ENCODE data around the gene HASPIN. TPM values are rescaled to one million over a fixed set of nuclear protein-coding genes. Genes with fewer than 3 reads are reported as not detected.
A peak's percentile ranks its signal among the peaks of the same experiment; 100 is the strongest.
"Not testable (repeated sequence)": the region's sequence is repeated elsewhere in the genome, so short reads cannot be mapped to it uniquely, and the experiment has no call there.

Gene HASPIN
- total RNA-seq, 1 experiment from 2014 or later, result 16.2 TPM

GRCh38 chr17:3704931-3705717, 18.6 kb upstream of the HASPIN start:
- DNase-seq (ENCODE audit: low read depth in 1 of 2, low spot score in 2 of 2), result no peak
- no peak overlapping the region for H3K27ac ChIP-seq

GRCh38 chr17:3705718-3705984, 18.1 kb upstream of the HASPIN start:
- H3K27ac ChIP-seq; DNase-seq (ENCODE audit: low read depth in 1 of 2, low spot score in 2 of 2); H3K4me1 ChIP-seq (replicated peaks); H3K4me3 ChIP-seq; H3K27me3 ChIP-seq (replicated peaks); H3K36me3 ChIP-seq; H3K9me3 ChIP-seq (replicated peaks): not testable (repeated sequence)

More at GRCh38 chr17:3704931-3705717, 18.6 kb upstream of the HASPIN start:
- H3K4me1 ChIP-seq (replicated peaks), result no peaks in the 10 kb centered on the region
- no peaks in the 10 kb centered on the region for H3K36me3 ChIP-seq
- H3K27me3 ChIP-seq (replicated peaks), result no peaks in the 10 kb centered on the region
- peaks cover 2% of the 10 kb centered on the region; the same call in 1 of the 2 replicates for H3K9me3 ChIP-seq (replicated peaks)
- H3K4me3 ChIP-seq, result no peak overlapping the region

GRCh38 chr17:3708366-3708765, 15.3 kb upstream of the HASPIN start:
- Histone ChIP-seq H3K4me3 (no peak overlapping the region), H3K36me3 (peaks cover 5% of the 10 kb centered on the region), H3K27me3 (replicated peaks) (no peaks in the 10 kb centered on the region), H3K4me1 (replicated peaks) (peaks cover 9% of the 10 kb centered on the region), H3K27ac (no peak overlapping the region), H3K9me3 (replicated peaks) (no peaks in the 10 kb centered on the region)
- no peak for DNase-seq (ENCODE audit: low read depth in 1 of 2, low spot score in 2 of 2)

GRCh38 chr17:3710951-3711383, 12.7 kb upstream of the HASPIN start:
- Histone ChIP-seq H3K27ac (no peak overlapping the region), H3K4me1 (replicated peaks) (peaks cover 9% of the 10 kb centered on the region), H3K36me3 (peaks cover 25% of the 10 kb centered on the region), H3K9me3 (replicated peaks) (no peaks in the 10 kb centered on the region), H3K4me3 (no peak overlapping the region), H3K27me3 (replicated peaks) (no peaks in the 10 kb centered on the region)
- DNase-seq (ENCODE audit: low read depth in 1 of 2, low spot score in 2 of 2), result no peak

- H3K4me1 ChIP-seq (replicated peaks), result peaks cover 9% of the 10 kb centered on the region
- no peak overlapping the region for H3K27ac ChIP-seq
- no peaks in the 10 kb centered on the region for H3K9me3 ChIP-seq (replicated peaks)
- H3K27me3 ChIP-seq (replicated peaks), result no peaks in the 10 kb centered on the region
- H3K36me3 ChIP-seq, result peaks cover 44% of the 10 kb centered on the region
- H3K4me3 ChIP-seq, result no peak overlapping the region
- DNase-seq (ENCODE audit: low read depth in 1 of 2, low spot score in 2 of 2), result peak in 1 of 2 experiments; percentile 40
Measured at GRCh38 chr17:3712811-3713463, 10.8 kb upstream of the HASPIN start.

GRCh38 chr17:3715296-3715695, 8.4 kb upstream of the HASPIN start:
- Histone ChIP-seq H3K4me3 (no peak overlapping the region), H3K4me1 (replicated peaks) (peaks cover 16% of the 10 kb centered on the region), H3K9me3 (replicated peaks) (no peaks in the 10 kb centered on the region), H3K36me3 (peaks cover 63% of the 10 kb centered on the region), H3K27ac (no peak overlapping the region), H3K27me3 (replicated peaks) (no peaks in the 10 kb centered on the region)
- no peak for DNase-seq (ENCODE audit: low read depth in 1 of 2, low spot score in 2 of 2)

GRCh38 chr17:3718201-3718600, 5.5 kb upstream of the HASPIN start:
- H3K27me3 ChIP-seq (replicated peaks), result no peaks in the 10 kb centered on the region
- H3K27ac ChIP-seq, result no peak overlapping the region

GRCh38 chr17:3719265-3719664, 4.4 kb upstream of the HASPIN start:
- peaks cover 83% of the 10 kb centered on the region for H3K36me3 ChIP-seq

More at GRCh38 chr17:3718201-3718600, 5.5 kb upstream of the HASPIN start:
- Histone ChIP-seq H3K4me1 (replicated peaks) (peaks cover 19% of the 10 kb centered on the region), H3K9me3 (replicated peaks) (no peaks in the 10 kb centered on the region), H3K4me3 (no peak overlapping the region), H3K36me3 (peaks cover 77% of the 10 kb centered on the region)
- DNase-seq (ENCODE audit: low read depth in 1 of 2, low spot score in 2 of 2), result no peak

GRCh38 chr17:3722716-3723115, 987 bp upstream of the HASPIN start:
- H3K9me3 ChIP-seq (replicated peaks), result no peaks in the 10 kb centered on the region
- H3K4me3 ChIP-seq, result peak overlapping the region; percentile 99
- peaks cover 81% of the 10 kb centered on the region for H3K36me3 ChIP-seq
- H3K27ac ChIP-seq, result no peak overlapping the region
- no peaks in the 10 kb centered on the region for H3K27me3 ChIP-seq (replicated peaks)
- no peak for DNase-seq (ENCODE audit: low read depth in 1 of 2, low spot score in 2 of 2)
- H3K4me1 ChIP-seq (replicated peaks), result peaks cover 32% of the 10 kb centered on the region

More at GRCh38 chr17:3719265-3719664, 4.4 kb upstream of the HASPIN start:
- H3K4me3 ChIP-seq, result no peak overlapping the region
- H3K27me3 ChIP-seq (replicated peaks), result no peaks in the 10 kb centered on the region
- peaks cover 21% of the 10 kb centered on the region for H3K4me1 ChIP-seq (replicated peaks)
- no peaks in the 10 kb centered on the region for H3K9me3 ChIP-seq (replicated peaks)
- H3K27ac ChIP-seq, result no peak overlapping the region
- no peak for DNase-seq (ENCODE audit: low read depth in 1 of 2, low spot score in 2 of 2)

- no peaks in the 10 kb centered on the region for H3K9me3 ChIP-seq (replicated peaks)
- peak in 1 of 2 experiments; percentile 10 for DNase-seq (ENCODE audit: low read depth in 1 of 2, low spot score in 2 of 2)
- peak overlapping the region; percentile 81 for H3K27ac ChIP-seq
- peak overlapping the region; percentile 99 for H3K4me3 ChIP-seq
- H3K4me1 ChIP-seq (replicated peaks), result peaks cover 32% of the 10 kb centered on the region
- peaks cover 81% of the 10 kb centered on the region for H3K36me3 ChIP-seq
- no peaks in the 10 kb centered on the region for H3K27me3 ChIP-seq (replicated peaks)
Measured at GRCh38 chr17:3723188-3723555, 531 bp upstream of the HASPIN start.

- H3K27me3 ChIP-seq (replicated peaks), result no peaks in the 10 kb centered on the region
- no peaks in the 10 kb centered on the region for H3K9me3 ChIP-seq (replicated peaks)
- peak; percentile 15 to 51 for DNase-seq (ENCODE audit: low read depth in 1 of 2, low spot score in 2 of 2)
- H3K4me1 ChIP-seq (replicated peaks), result peaks cover 32% of the 10 kb centered on the region
- H3K4me3 ChIP-seq, result peak overlapping the region; percentile 99
- H3K36me3 ChIP-seq, result peaks cover 72% of the 10 kb centered on the region
- H3K27ac ChIP-seq, result peak overlapping the region; percentile 81
Measured at GRCh38 chr17:3724378-3725077, 825 bp downstream of the HASPIN start.

- no peak for DNase-seq (ENCODE audit: low read depth in 1 of 2, low spot score in 2 of 2)
- Histone ChIP-seq H3K27me3 (replicated peaks) (no peaks in the 10 kb centered on the region), H3K9me3 (replicated peaks) (no peaks in the 10 kb centered on the region), H3K4me1 (replicated peaks) (peaks cover 38% of the 10 kb centered on the region), H3K4me3 (no peak overlapping the region), H3K36me3 (peaks cover 49% of the 10 kb centered on the region), H3K27ac (no peak overlapping the region)
Measured at GRCh38 chr17:3727041-3727440, 3.3 kb downstream of the HASPIN start.

- not testable (repeated sequence) for H3K9me3 ChIP-seq (replicated peaks); H3K27ac ChIP-seq; H3K4me3 ChIP-seq; H3K27me3 ChIP-seq (replicated peaks); DNase-seq (ENCODE audit: low read depth in 1 of 2, low spot score in 2 of 2)
- peaks cover 46% of the 10 kb centered on the region for H3K36me3 ChIP-seq
- H3K4me1 ChIP-seq (replicated peaks), result peaks cover 40% of the 10 kb centered on the region
Measured at GRCh38 chr17:3728099-3728498, 4.4 kb downstream of the HASPIN start.

GRCh38 chr17:3729881-3730280, 6.2 kb downstream of the HASPIN start:
- no peak for DNase-seq (ENCODE audit: low read depth in 1 of 2, low spot score in 2 of 2)
- peaks cover 30% of the 10 kb centered on the region for H3K36me3 ChIP-seq
- no peaks in the 10 kb centered on the region for H3K9me3 ChIP-seq (replicated peaks)
- H3K4me3 ChIP-seq, result no peak overlapping the region
- peaks cover 40% of the 10 kb centered on the region for H3K4me1 ChIP-seq (replicated peaks)
- H3K27me3 ChIP-seq (replicated peaks), result no peaks in the 10 kb centered on the region
- H3K27ac ChIP-seq, result no peak overlapping the region

Data from SJSA1 (cell line).